Parathyroid adenoma (tissue), 2 donors: ENCODE measurements around the gene C1GALT1.
A peak's percentile ranks its signal among the peaks of the same experiment; 100 is the strongest.

ENCODE experiments used
- H2AFZ ChIP-seq: fragments of 300-600 bp; sonication (generic); one replicate; pipeline ENCODE4 v1.7.0; 2017; ENCODE audit warnings: antibody characterized with exemption, mild to moderate bottlenecking
- H3K27ac ChIP-seq: fragments of 300-600 bp; sonication (generic); one replicate; pipeline ENCODE4 v1.7.0; 2017
- H3K27me3 ChIP-seq: fragments of 300-600 bp; sonication (generic); one replicate; pipeline ENCODE4 v1.7.0; 2017; ENCODE audit warnings: low read length; ENCODE audit not compliant: control insufficient read depth, insufficient read depth
- H3K36me3 ChIP-seq: fragments of 300-600 bp; sonication (generic); one replicate; pipeline ENCODE4 v1.7.0; 2017; ENCODE audit warnings: low read length; ENCODE audit not compliant: control insufficient read depth, insufficient read depth
- H3K4me1 ChIP-seq: fragments of 300-600 bp; sonication (generic); one replicate; pipeline ENCODE4 v1.7.0; 2017; ENCODE audit warnings: control low read depth
- H3K4me2 ChIP-seq: fragments of 300-600 bp; sonication (generic); one replicate; pipeline ENCODE4 v1.7.0; 2017; ENCODE audit warnings: low read length
- H3K4me3 ChIP-seq: fragments of 300-600 bp; sonication (generic); one replicate; pipeline ENCODE4 v1.7.0; 2017; ENCODE audit warnings: low read depth, low read length
- H3K79me2 ChIP-seq: fragments of 300-600 bp; sonication (generic); one replicate; pipeline ENCODE4 v1.7.0; 2017; ENCODE audit warnings: control low read depth
- H3K9ac ChIP-seq: fragments of 300-600 bp; sonication (generic); one replicate; pipeline ENCODE4 v1.7.0; 2017; ENCODE audit warnings: mild to moderate bottlenecking
- H3K9me3 ChIP-seq: fragments of 300-600 bp; sonication (generic); one replicate; pipeline ENCODE4 v1.7.0; 2017; ENCODE audit warnings: low read length; ENCODE audit not compliant: control insufficient read depth
- CTCF ChIP-seq: fragments of 300-600 bp; sonication (generic); IDR thresholded peaks from one replicate; pipeline ENCODE4 v1.7.0; 2017; ENCODE audit warnings: antibody characterized with exemption, mild to moderate bottlenecking
- donor health status: primary hyperparathyroidism.

C1GALT1 gene

DNA sequence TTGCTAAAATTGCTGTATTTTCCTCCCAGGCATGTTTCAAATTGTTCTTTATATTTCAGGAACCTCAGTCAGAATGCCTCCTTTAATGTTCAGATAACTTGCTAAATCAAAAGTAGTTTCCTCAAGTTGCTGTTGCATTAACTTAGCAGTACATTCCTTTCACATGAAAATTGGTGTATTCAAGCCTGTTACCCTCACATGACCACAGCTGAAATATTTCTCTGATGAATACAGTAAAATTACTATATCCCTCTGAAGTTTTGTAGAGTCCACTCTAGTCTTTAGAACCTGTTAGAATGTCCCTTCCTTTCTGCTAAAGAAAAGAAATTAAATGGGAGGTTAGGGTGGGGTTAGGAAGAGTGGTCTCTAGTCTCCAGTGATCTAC lies 24.5 kb upstream of the C1GALT1 start:
- H3K4me3 ChIP-seq = no peak overlapping the region
- no peaks in the 10 kb centered on the region for H3K79me2 ChIP-seq
- no peaks in the 10 kb centered on the region for H3K4me1 ChIP-seq
- no peak for TF ChIP-seq CTCF
- H3K4me2 ChIP-seq = no peak overlapping the region
- no peaks in the 10 kb centered on the region for H3K36me3 ChIP-seq
- H3K9me3 ChIP-seq = no peaks in the 10 kb centered on the region
- H2AFZ ChIP-seq = no peak overlapping the region
- H3K9ac ChIP-seq = no peak overlapping the region
- H3K27me3 ChIP-seq = no peaks in the 10 kb centered on the region
- no peak overlapping the region for H3K27ac ChIP-seq

DNA sequence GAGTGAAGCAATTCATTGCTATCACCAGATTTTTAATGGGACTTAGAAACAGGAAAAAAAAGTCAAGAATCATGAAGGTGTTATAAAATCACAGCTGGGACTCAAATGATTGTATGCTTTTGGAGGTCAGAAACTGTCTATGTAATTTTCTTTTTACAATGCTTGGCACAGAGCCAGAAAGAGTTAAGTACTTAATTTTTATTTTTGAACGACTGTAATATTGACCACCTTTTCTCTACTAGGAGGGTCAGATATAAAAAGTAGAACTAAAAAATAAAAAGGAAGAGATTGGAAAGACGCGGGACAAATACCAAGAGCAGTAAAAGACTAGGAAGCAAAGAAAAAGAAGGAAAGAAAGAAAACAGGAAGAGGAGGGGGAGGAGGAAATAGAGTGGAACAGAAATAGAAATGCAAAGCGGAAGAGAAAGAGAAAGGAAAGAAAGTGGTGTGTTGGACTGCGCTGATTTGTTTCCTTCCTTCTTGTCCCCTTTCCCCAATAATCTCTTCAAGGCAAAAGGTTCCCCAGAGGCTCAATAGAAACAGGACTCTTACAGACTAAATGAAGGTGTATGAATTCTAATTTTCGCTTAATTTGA lies 23.2 kb upstream of the C1GALT1 start:
- Histone ChIP-seq H3K4me2 (no peak overlapping the region), H3K9me3 (no peaks in the 10 kb centered on the region), H3K4me3 (no peak overlapping the region), H3K36me3 (no peaks in the 10 kb centered on the region), H3K4me1 (peaks cover 1% of the 10 kb centered on the region), H3K27ac (no peak overlapping the region), H3K79me2 (no peaks in the 10 kb centered on the region), H2AFZ (no peak overlapping the region), H3K9ac (no peak overlapping the region), H3K27me3 (no peaks in the 10 kb centered on the region)
- no peak for TF ChIP-seq CTCF

- H3K9ac ChIP-seq = no peak overlapping the region
- H3K4me2 ChIP-seq = no peak overlapping the region
- peaks cover 13% of the 10 kb centered on the region for H3K4me1 ChIP-seq
- no peak overlapping the region for H3K4me3 ChIP-seq
- no peaks in the 10 kb centered on the region for H3K27me3 ChIP-seq
- no peaks in the 10 kb centered on the region for H3K79me2 ChIP-seq
- peak overlapping the region; percentile 59 for H2AFZ ChIP-seq
- H3K9me3 ChIP-seq = no peaks in the 10 kb centered on the region
- TF ChIP-seq CTCF = no peak
- H3K36me3 ChIP-seq = no peaks in the 10 kb centered on the region
- peak overlapping the region; percentile 50 for H3K27ac ChIP-seq
Observed at GRCh38 chr7:7164591-7164990, 17.8 kb upstream of the C1GALT1 start.

DNA sequence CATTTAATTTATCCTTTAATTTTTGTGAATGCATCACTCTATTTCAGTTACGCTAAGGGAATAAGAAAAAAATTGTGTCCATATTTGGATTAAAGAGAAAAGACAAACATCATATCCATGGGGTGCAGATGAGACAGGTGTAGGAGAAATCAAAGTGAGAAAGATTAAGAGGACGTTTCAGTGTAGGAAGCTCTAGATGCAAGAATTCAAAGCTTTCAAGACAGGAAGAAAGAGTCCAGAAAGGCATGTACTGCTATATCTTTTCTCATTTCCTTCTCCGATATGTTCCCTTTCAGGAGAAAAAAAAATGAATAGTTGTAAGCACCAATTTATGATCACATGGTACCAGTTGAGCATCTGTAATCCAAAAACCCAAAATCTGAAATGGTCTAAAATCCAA lies 17.0 kb upstream of the C1GALT1 start:
- no peak overlapping the region for H3K27ac ChIP-seq
- H3K9me3 ChIP-seq = no peaks in the 10 kb centered on the region
- no peak overlapping the region for H3K4me3 ChIP-seq
- peaks cover 13% of the 10 kb centered on the region for H3K4me1 ChIP-seq
- no peak overlapping the region for H3K9ac ChIP-seq
- H3K36me3 ChIP-seq = no peaks in the 10 kb centered on the region
- no peak overlapping the region for H2AFZ ChIP-seq
- H3K4me2 ChIP-seq = no peak overlapping the region
- H3K27me3 ChIP-seq = no peaks in the 10 kb centered on the region
- no peaks in the 10 kb centered on the region for H3K79me2 ChIP-seq
- TF ChIP-seq CTCF = no peak

DNA sequence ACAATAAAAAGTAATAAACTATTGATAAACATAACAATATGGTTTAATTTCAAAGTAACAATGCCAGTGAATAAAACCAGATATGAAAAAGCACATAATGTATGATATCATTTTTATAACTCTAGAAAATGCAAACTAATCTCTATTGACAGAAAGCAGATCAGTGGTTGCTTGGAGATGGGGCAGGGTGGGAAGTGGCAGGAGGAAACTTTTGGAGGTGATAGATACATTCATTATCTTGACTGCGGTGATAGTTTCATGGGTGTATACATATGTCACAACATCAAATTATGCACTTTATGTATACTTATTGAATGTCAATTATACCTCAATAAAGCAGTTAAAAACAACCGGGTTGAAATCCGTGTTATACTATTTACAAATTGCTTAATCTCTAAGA lies 16.0 kb upstream of the C1GALT1 start:
- Histone ChIP-seq H3K4me1 (peaks cover 13% of the 10 kb centered on the region), H3K4me3 (no peak overlapping the region), H3K9me3 (no peaks in the 10 kb centered on the region), H3K27ac (no peak overlapping the region), H3K4me2 (no peak overlapping the region), H3K27me3 (no peaks in the 10 kb centered on the region), H3K36me3 (no peaks in the 10 kb centered on the region), H3K79me2 (no peaks in the 10 kb centered on the region), H3K9ac (no peak overlapping the region), H2AFZ (no peak overlapping the region)
- no peak for TF ChIP-seq CTCF
